Measurements from ENCODE around the gene LMAN2. TPM values are rescaled to one million over a fixed set of nuclear protein-coding genes. Genes with fewer than 3 reads are reported as not detected.

Gene LMAN2
- total RNA-seq, 1 experiment from 2014 or later, result 273 TPM

DNA sequence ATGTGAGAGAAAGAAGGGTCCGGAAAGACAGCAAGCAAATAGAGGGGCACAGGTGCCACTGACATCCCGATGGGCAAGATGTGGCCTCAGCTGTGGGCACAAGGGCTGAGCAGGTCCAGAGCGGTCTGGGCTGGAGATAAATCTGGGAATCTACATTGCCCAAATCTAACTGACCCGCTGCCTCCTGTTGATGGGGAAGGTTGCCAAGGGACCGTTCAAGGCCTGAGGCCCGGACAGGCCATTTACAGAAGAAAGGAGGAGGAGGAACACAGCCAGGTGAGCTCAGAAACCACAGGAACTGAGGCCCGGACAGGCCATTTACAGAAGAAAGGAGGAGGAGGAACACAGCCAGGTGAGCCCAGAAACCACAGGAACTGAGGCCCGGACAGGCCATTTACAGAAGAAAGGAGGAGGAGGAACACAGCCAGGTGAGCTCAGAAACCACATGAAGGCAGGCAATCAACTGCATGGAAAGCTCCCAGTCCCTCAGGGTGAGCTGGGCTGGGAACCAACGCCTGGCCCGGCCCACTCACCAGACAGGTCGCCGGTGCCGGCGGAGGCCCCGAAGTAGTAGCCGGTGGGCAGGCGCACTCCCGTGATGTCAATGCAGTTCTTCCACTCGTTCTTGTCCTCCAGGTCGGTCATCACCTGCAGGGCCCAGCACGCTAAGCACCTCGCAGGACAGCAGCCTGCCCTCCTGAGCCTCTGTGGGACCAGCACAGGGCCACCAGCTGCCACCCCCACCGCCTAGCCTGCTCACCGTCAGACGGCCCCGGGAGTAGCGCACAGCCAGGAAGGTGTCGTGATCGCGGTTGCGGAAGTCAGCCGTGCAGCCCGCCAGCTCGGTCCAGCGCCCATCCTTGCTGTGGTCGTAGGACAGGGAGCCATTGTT is 14.6 kb downstream of the LMAN2 start:
- in situ Hi-C loops (cut with HindIII; ENCODE audit: low pct_unique_long_range_greater_than_20kb, low sequenced_read_pairs), result no loop called here
- DNase-seq (ENCODE audit: low read depth, low spot score), result no peak

DNA sequence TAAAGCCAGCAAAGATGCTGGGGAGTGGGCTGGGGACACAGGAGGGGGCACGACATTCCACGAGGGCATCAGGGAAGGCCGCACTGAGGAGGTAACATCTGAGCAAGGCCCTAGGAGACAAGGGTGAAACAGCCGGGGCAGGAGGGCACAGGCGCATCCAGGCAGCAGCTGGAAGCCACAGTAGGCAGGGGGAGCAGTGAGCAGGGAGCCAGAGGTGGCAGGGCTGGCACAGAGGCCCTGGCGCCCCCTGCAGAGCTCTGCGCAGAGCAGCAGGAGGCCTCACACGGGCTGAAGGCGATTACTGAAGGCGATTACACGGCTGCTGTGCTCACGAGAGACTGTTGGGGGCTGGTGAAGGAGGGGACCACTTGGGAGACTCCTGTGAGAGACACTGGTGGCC is 15.4 kb downstream of the LMAN2 start:
- in situ Hi-C loops (cut with HindIII; ENCODE audit: low pct_unique_long_range_greater_than_20kb, low sequenced_read_pairs), result no loop called here
- DNase-seq (ENCODE audit: low read depth, low spot score), result peak; percentile 73

DNA sequence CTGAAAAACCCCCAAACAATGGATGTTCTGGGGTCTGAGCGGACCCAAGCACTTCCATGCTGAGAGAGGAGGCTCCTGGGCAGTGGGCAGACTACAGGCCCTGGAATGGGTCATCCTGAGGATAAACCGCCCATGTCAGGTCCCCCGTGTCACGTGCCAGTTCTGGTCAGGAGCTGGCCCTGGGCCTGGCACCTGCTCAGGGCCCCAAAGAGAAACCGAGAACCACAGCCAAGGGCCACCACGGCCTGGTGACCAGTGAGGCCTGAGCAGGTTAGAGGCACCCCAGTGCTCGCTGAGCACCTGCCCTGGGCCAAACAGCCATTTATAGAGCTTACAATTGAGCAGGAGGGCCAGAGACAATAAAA is 15.8 kb downstream of the LMAN2 start:
- no peak for DNase-seq (ENCODE audit: low read depth, low spot score)
- in situ Hi-C loops (cut with HindIII; ENCODE audit: low pct_unique_long_range_greater_than_20kb, low sequenced_read_pairs), result no loop called here

DNA sequence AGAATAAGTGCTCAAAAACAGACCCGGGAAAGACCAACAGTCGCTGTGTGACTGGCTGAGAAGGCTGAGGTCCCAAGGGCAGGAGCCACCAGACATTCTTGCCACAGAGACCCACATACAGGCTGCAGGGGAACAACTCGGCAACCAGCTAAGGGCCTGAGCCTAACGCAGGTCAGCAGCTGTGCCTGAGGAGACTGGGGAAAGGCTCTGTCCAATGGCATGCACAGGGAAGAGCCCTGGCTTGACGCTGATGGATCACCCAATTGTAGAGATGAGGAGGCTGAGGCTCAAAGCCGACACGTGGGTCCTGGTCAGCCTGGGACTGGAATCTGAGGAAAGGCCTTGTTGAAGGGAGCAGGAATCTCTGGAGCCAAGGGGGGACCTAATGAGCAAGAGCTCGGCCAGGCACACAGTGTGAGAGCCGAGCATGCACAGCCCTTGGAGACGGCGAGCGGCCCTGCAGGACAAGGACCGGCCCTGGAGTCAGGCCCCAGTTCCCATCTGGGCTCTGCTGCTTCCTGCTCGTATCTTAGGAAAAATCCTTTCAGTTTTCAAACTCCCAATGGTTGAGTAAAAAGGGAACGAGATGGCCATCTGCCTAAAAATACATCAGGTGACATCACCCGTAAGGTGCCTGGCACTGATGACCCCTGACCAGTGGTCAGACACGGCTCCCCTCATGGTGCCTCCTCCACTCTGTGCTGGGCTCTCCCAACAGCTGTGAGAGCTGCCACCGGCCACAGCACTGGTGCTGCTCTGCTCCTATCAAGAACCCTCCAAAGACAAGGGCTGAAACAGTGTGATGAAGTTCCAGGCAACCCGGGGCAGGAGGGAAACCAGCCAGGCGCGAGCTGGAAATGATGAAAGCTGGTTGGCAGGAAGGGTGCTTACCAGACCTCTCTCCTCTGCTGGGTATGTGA is 16.4 kb downstream of the LMAN2 start:
- DNase-seq (ENCODE audit: low read depth, low spot score), result no peak
- in situ Hi-C loops (cut with HindIII; ENCODE audit: low pct_unique_long_range_greater_than_20kb, low sequenced_read_pairs), result no loop called here

DNA sequence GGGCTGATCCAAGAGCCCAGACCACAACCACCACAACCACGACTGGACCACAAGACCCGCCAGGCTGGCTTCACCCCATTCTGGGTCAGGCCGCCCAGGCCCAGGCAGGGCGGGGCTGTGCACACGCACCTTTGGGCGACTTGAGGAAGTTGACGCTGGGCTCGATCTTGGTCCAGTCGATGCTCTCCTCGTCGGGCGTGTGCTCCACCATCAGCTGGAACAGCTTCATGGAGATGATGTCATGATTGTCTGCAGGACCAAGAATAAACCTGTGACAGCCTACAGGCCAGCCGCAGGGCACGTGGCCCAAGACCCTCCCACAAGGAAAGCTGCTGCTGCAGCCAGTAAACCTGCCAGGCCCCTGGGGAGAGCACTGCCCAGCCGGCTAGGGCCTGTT is 17.3 kb downstream of the LMAN2 start:
- in situ Hi-C loops (cut with HindIII; ENCODE audit: low pct_unique_long_range_greater_than_20kb, low sequenced_read_pairs), result no loop called here
- DNase-seq (ENCODE audit: low read depth, low spot score), result no peak

DNA sequence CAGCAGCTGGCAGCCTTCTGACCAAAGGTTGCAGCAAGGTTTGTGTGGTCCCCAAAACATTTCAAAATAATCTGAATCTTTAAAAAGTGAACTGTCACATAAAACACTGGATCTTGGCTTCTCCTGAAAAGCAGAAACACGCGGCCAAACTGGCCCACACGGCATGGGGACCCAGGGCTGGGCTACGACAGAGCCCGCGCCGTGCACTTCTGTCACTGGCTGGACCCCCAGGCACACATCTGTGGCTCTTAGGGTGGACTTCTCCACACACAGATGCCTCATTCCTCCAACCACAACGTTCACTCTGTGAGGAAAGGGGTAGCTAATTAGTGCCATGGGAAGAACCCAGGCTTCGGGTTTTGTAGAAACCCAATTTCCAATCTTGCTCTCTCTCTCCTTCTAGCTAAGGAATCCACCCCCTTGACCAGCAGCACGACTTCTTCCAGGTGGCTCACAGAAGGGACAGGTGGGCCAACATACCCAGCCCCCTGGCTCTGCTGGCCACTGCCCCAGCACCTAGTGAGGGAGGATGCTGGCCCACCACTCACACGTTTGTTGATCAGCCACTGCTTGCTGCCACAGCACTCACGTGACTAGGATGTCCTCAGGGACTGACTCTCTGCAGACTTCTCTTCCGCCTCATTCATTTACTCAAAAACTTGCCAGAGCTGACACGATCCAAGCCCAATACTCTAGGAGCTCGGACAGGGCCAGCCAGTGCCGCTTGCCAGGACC is 17.9 kb downstream of the LMAN2 start:
- DNase-seq (ENCODE audit: low read depth, low spot score), result no peak
- in situ Hi-C loops (cut with HindIII; ENCODE audit: low pct_unique_long_range_greater_than_20kb, low sequenced_read_pairs), result no loop called here

DNA sequence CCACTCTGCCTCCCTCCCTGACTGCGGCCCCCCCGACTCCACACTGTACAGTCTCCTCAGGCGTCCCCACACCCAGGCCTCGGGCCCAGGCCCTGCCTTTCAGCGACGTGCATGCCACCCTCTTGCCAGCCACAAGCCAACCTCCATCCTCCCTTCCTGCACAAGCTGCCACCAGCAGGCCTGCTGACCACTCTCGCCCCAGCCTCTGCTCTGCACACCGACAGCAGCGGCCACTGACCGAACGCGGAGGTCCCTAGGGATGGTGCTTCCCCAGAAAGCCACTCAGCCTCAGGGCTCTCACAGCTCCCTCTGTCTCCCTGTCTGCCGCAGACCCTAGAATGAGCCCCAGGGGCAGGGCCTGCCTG is 18.6 kb downstream of the LMAN2 start:
- DNase-seq (ENCODE audit: low read depth, low spot score), result no peak
- in situ Hi-C loops (cut with HindIII; ENCODE audit: low pct_unique_long_range_greater_than_20kb, low sequenced_read_pairs), result no loop called here

DNA sequence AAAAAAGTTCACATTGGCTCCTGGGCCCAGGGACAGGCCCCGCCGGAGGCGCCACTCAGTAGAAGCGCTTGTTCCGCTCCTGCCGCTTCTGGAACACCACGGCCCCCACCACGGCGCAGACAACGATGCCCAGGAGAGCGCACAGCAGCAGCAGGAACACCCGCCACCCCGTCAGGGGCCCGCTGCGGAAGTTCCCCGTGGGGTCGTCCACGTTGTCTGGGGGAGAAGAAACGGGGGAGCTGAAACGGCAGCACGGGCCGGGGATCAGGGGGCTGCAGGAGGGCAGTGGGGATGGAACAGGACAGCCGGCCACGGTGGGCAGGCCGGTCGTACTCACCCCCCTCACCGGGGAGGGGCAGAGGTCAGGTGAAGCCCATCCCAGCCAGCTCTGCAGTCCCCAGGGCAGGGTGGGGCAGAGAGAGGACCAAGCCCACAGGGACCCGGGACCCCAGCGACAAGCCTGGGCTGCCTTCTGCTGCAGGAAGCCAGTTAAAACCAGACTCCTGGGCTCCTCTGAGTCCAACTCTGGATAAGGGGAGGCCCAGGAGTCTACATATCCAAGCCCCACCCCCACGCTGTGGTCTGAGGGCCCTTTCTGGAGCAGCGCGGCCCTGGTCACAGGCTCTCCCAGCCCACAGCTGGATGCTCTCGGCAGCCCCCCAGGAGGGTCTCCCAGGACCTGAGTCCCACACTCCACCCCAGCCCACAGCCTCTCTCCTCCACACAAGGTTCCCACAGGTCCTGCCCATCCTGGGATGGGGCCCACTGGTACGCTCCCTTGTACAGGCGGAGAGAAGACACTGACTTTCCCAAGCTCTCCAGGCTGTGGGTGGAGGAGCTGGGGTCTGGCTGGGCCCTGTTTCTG is 19.2 kb downstream of the LMAN2 start:
- DNase-seq (ENCODE audit: low read depth, low spot score), result no peak
- in situ Hi-C loops (cut with HindIII; ENCODE audit: low pct_unique_long_range_greater_than_20kb, low sequenced_read_pairs), result no loop called here

DNA sequence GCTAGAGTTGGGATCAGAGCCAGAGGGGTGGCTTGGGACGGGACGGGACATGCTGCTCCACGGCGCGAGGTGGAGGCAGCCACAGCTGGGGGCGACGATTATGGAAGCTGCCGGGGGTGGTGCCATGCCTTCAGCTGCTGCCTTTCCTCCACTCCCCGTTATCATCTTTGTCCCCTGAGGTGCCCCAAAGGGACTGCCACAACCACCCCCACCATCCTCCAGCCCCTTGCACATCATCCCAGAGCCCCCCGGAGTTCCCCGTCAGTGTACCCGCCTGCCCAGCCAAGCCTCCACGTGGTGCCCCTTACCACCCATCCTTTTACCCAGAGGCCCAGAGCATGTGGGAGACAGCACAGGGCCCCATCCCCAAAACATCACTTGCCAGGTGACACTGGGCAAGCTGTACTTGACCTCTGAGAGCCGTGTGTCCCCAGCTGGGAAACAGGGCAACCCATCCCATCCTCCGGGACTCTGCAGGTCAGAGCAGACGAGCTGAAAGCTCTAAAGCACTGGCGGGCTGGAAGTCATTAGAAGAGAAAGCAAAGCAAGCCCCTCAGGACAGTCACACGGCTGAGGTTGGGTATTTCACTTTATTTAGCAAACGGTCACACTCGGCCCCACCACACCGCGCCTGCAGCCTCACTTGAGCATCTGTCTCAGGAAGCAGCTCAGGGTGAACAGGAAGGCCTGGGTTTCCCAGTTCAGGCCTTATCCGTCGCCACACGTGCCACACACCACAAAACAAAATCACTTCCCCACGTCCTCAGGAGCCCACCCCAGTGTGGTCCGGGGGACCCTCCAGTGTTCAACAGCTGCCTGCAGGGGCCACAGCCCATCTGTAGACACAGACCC is 20.3 kb downstream of the LMAN2 start:
- DNase-seq (ENCODE audit: low read depth, low spot score), result no peak
- in situ Hi-C loops (cut with HindIII; ENCODE audit: low pct_unique_long_range_greater_than_20kb, low sequenced_read_pairs), result no loop called here

DNA sequence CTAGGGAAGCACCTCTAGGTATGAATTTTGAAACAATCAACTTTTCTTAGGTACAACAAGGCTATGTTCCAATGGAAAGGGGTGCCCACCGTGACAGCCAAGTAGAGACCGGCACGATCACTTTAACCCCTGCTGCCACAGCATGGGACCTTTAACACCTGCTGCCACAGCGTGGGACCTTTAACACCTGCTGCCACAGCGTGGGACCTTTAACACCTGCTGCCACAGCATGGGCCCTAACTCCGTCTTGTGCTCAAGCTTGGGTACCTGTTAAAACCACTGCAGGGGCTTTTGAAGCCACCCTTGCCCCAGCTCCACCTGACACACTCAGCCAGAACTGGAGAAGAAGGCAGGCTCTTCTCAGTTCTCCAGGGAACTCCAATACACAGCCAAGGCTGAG is 21.6 kb downstream of the LMAN2 start:
- no peak for DNase-seq (ENCODE audit: low read depth, low spot score)

DNA sequence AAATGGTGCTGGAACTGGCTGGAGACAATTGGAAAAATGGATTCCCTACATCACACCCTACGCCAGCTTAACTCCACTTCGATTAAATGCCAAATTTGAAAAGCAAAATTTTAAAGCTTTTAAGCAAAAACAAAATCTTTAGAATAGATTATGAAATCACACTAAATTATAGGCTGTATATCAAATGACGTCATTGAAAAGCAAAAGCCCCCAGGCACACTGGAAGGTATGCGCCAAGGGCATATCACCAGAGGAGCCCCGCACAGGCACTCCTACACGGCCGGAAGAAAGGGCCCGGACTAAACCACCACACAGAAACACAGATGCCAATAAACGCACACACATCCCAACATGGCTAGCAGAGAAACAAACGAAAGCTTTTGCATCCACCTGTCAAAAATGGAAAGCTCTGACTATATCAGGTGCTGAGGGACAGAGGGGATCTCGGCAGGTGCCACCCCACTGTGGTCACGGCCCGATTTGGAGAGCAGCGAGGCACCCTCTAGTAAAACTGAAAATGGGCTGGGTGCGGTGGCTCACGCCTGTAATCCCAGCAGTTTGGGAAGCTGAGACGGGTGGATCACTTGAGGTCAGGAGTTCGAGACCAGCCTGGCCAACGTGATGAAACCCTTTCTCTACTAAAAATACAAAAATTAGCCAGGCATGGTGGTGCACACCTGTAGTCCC is 22.8 kb downstream of the LMAN2 start:
- DNase-seq (ENCODE audit: low read depth, low spot score), result no peak
- in situ Hi-C loops (cut with HindIII; ENCODE audit: low pct_unique_long_range_greater_than_20kb, low sequenced_read_pairs), result no loop called here

More for the DNA sequence above, 21.6 kb downstream of the LMAN2 start:
- in situ Hi-C loops (cut with HindIII; ENCODE audit: low pct_unique_long_range_greater_than_20kb, low sequenced_read_pairs), result no loop called here

DNA sequence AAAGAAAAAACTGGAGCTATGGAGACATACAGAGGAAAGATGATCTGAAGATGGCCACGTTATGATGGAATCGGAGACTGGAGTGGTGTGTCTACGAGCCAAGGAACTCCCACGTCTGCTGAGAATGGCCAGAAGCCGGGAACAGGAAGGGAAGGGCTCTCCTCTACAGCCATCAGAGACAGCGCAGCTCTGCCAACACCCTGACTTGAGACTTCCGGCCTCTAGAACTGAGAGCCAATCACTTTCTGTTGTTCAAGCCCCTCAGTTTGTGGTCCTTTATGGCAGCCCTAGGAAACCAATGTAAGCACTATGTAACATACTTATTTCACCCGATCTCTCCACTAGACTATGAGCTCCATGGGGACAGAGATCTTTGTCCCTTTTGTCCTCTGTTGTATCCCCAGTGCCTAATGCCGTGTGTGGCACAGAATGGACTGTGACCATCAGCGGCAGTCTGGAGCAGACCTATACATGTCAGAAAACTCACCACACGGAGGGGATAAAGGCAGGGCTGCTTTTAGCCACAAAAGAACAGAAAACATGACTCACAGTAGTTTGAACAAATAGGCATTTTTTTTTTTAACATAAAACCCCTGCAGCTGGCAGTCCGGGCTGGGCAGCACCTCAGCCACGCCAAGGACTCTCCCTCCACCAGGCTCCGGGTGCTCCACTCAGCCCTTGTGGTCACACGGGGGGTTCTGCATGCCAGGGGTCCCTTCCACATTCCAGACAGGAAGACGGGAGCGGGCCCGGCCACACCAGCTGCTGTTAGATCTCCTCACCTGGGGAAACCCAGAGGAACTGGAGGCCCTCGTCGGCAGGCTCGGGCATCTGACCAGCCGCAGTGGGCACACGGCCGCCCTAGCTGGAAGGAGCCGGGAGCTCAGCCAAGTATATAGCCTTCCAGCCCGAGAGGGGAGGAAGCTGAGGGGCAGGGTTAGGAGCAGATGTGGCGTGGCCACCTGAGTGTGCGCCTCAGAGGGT is 23.6 kb downstream of the LMAN2 start:
- DNase-seq (ENCODE audit: low read depth, low spot score), result no peak
- in situ Hi-C loops (cut with HindIII; ENCODE audit: low pct_unique_long_range_greater_than_20kb, low sequenced_read_pairs), result no loop called here

DNA sequence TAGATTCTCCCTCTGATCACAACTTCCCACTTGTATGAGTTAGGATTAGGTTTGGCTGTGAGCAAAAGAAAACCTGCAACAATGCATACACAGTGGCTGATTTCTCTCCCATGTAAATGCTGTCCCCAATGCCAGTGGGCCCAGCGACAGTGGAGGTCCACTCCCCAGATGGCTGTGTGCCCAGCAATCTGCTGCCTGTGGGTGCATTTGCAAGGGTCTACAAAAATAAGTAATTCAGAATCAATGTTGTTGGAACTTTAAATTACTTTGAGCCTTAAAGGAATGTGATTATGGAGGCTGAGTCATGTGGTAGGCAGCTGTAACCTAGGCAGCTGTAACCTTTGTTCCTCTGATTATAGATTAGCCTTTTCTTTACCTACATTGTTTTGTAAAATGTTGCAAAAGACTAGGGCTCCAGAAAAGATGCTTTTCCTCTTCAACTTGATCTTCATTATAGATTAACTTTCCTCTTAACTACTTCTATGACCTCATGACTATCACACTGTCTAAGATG is 25.5 kb downstream of the LMAN2 start:
- in situ Hi-C loops (cut with HindIII; ENCODE audit: low pct_unique_long_range_greater_than_20kb, low sequenced_read_pairs), result no loop called here
- no peak for DNase-seq (ENCODE audit: low read depth, low spot score)

DNA sequence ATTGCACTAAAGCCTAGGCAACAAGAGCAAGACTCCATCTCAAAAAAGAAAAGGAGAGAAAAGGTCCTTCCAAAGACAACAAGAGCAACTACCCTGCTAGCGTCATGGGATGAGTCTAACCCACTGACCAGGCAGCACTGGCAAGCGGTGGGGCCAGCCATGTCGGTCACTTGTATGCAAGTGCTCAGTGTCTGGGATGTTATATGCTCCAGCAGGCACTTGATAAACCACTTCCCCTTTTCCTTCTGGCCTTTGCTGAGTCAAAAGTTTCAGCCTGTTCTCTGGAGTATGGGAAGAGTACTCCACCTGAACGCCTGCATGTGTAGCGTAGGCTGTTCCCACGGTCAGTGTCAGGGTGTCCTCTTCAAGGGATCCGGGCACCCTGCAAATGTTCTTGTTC is 30.6 kb downstream of the LMAN2 start:
- in situ Hi-C loops (cut with HindIII; ENCODE audit: low pct_unique_long_range_greater_than_20kb, low sequenced_read_pairs), result no loop called here
- DNase-seq (ENCODE audit: low read depth, low spot score), result no peak
